OCI-M1 (cell line): ENCODE results near the gene GRIN2A.

Experiments
- DNase-seq: peaks from one replicate; lab custom pipeline; 2025; lab: John Stamatoyannopoulos, UW

Gene GRIN2A

GRCh38 chr16:10130538-10130937 lies 51.7 kb downstream of the GRIN2A start:
- DNase-seq = no peak

GRCh38 chr16:10128397-10129258 lies 53.6 kb downstream of the GRIN2A start:
- DNase-seq = no peak

GRCh38 chr16:10126686-10127085 lies 55.5 kb downstream of the GRIN2A start:
- no peak for DNase-seq

GRCh38 chr16:10123141-10123540 lies 59.1 kb downstream of the GRIN2A start:
- DNase-seq = no peak

- DNase-seq = peak; percentile 9
These were observed 59.7 kb downstream of the GRIN2A start for GRCh38 chr16:10122546-10122945.

- DNase-seq = no peak
These were observed 60.3 kb downstream of the GRIN2A start for GRCh38 chr16:10121897-10122425.

- no peak for DNase-seq
These were observed 60.7 kb downstream of the GRIN2A start for GRCh38 chr16:10121491-10121890.

GRCh38 chr16:10120953-10121352 lies 61.3 kb downstream of the GRIN2A start:
- DNase-seq = no peak

GRCh38 chr16:10114409-10114808 lies 67.8 kb downstream of the GRIN2A start:
- DNase-seq = no peak

GRCh38 chr16:10113248-10113647 lies 69.0 kb downstream of the GRIN2A start:
- no peak for DNase-seq

- DNase-seq = no peak
These were observed 70.2 kb downstream of the GRIN2A start for GRCh38 chr16:10112021-10112420.

GRCh38 chr16:10111156-10111761 lies 71.0 kb downstream of the GRIN2A start:
- DNase-seq = no peak

- no peak for DNase-seq
These were observed 71.7 kb downstream of the GRIN2A start for GRCh38 chr16:10110552-10110951.

GRCh38 chr16:10107081-10107480 lies 75.1 kb downstream of the GRIN2A start:
- DNase-seq = no peak

- DNase-seq = no peak
These were observed 78.5 kb downstream of the GRIN2A start for GRCh38 chr16:10103700-10104099.

- no peak for DNase-seq
These were observed 79.1 kb downstream of the GRIN2A start for GRCh38 chr16:10103118-10103517.

- no peak for DNase-seq
These were observed 81.4 kb downstream of the GRIN2A start for GRCh38 chr16:10100829-10101228.

GRCh38 chr16:10098991-10099390 lies 83.2 kb downstream of the GRIN2A start:
- no peak for DNase-seq

- DNase-seq = no peak
These were observed 85.0 kb downstream of the GRIN2A start for GRCh38 chr16:10097271-10097670.

GRCh38 chr16:10093576-10093975 lies 88.7 kb downstream of the GRIN2A start:
- DNase-seq = peak; percentile 30

GRCh38 chr16:10090816-10091215 lies 91.4 kb downstream of the GRIN2A start:
- DNase-seq = no peak

- no peak for DNase-seq
These were observed 93.8 kb downstream of the GRIN2A start for GRCh38 chr16:10088380-10088793.

GRCh38 chr16:10087151-10087550 lies 95.1 kb downstream of the GRIN2A start:
- no peak for DNase-seq
